GM12878 (cell line): ENCODE results near the gene ASAP2. TPM values are rescaled to one million over a fixed set of nuclear protein-coding genes. Genes with fewer than 3 reads are reported as not detected.

Experiments used
- ATAC-seq: fragments of 200-7000 bp; cut with Tn5 transposase; 3 replicates; pipeline ENCODE4 v1.9.1; 2020; ENCODE audit warnings: mild to moderate bottlenecking, moderate library complexity
- BruUV-seq: library from RNA; stranded (reverse); fragments of 400-500 nt; replicated peaks from 2 replicates; lab custom pipeline; 2021; lab: Mats Ljungman, UMichigan
- CTCF ChIA-PET: fragments of 300-600 bp; sonication (Branson Sonifier 250); formaldehyde crosslinking; extraction: SDS; loops from one replicate; lab custom pipeline; 2021; ENCODE audit warnings: inconsistent platforms; lab: Yijun Ruan, JAX
- POLR2A ChIA-PET: fragments of 350-600 bp; formaldehyde crosslinking; extraction: SDS; loops from one replicate; lab custom pipeline; 2021; ENCODE audit warnings: inconsistent platforms; lab: Charles Lee
- RAD21 ChIA-PET: fragments of 300-600 bp; sonication (Branson Sonifier 250); formaldehyde crosslinking; loops from one replicate; lab custom pipeline; 2023; ENCODE audit warnings: antibody characterized with exemption; ENCODE audit not compliant: unreplicated experiment; lab: Charles Lee
- SMC1A ChIA-PET: fragments of 300-600 bp; sonication (Branson Sonifier 250); formaldehyde crosslinking; loops from one replicate; lab custom pipeline; 2023; ENCODE audit not compliant: unreplicated experiment, uncharacterized antibody; lab: Charles Lee
- DNase-seq: peaks from one replicate; pipeline ENCODE4 v3.0.0-alpha.2; 2011; ENCODE audit warnings: low read depth, low spot score
- FAIRE-seq: peaks from 3 replicates; lab custom pipeline; 2011; peaks lifted over from hg19 to GRCh38; lab: Jason Lieb, UNC
- H2AFZ ChIP-seq: 2 replicates; pipeline ENCODE4 v1.6.0; 2011; ENCODE audit warnings: low read depth, low read length, control low read depth; ENCODE audit not compliant: control insufficient read depth
- H3K27ac ChIP-seq: 2 replicates; pipeline ENCODE4 v1.5.1; 2011; ENCODE audit warnings: control low read depth; ENCODE audit not compliant: control insufficient read depth, insufficient read depth
- H3K27me3 ChIP-seq, 2 experiments: replicated peaks in 1 of 2; 2 replicates each; pipeline versions ENCODE4 v1.6.0 to v1.6.1; 2011; ENCODE audit warnings: low read length in 1 of 2; ENCODE audit not compliant: control insufficient read depth in 2 of 2, insufficient read depth in 2 of 2
- H3K36me3 ChIP-seq, 2 experiments: 2 replicates each; pipeline ENCODE4 v1.5.1; 2011; ENCODE audit warnings: low read length in 1 of 2; ENCODE audit not compliant: control insufficient read depth in 2 of 2, insufficient read depth in 2 of 2
- H3K4me1 ChIP-seq: 2 replicates; pipeline ENCODE4 v1.6.1; 2011; ENCODE audit warnings: mild to moderate bottlenecking, low read length, moderate library complexity, mixed read lengths; ENCODE audit not compliant: control insufficient read depth, insufficient read depth
- H3K4me2 ChIP-seq: 2 replicates; pipeline ENCODE4 v1.6.0; 2011; ENCODE audit warnings: control low read depth; ENCODE audit not compliant: control insufficient read depth, insufficient read depth
- H3K4me3 ChIP-seq: fragments of 200-600 bp; sonication (generic); 2 replicates; pipeline ENCODE4 v1.5.1; 2016
- H3K79me2 ChIP-seq: 2 replicates; pipeline ENCODE4 v1.6.0; 2011; ENCODE audit warnings: low read length; ENCODE audit not compliant: control insufficient read depth, insufficient read depth
- H3K9ac ChIP-seq: 2 replicates; pipeline ENCODE4 v1.8.0; 2011; ENCODE audit warnings: low read length, control low read depth, mixed read lengths; ENCODE audit not compliant: control insufficient read depth, insufficient read depth
- H3K9me3 ChIP-seq: replicated peaks from 3 replicates; pipeline ENCODE4 v1.5.1; 2011; ENCODE audit warnings: mild to moderate bottlenecking, low read length; ENCODE audit not compliant: control insufficient read depth, insufficient read depth
- H4K20me1 ChIP-seq: 2 replicates; pipeline ENCODE4 v1.6.0; 2011; ENCODE audit not compliant: control insufficient read depth, insufficient read depth
- HDAC2 ChIP-seq: fragments of 200-600 bp; sonication (generic); IDR thresholded peaks from 2 replicates; pipeline ENCODE4 v1.6.1; 2017
- IKZF1 ChIP-seq: fragments of 450-650 bp; conservative IDR thresholded peaks from 2 replicates; pipeline ENCODE4 v1.6.1; 2017; ENCODE audit warnings: antibody characterized with exemption, mild to moderate bottlenecking
- POLR2AphosphoS5 ChIP-seq: IDR thresholded peaks from 2 replicates; pipeline ENCODE4 v1.6.1; 2011; ENCODE audit warnings: mild to moderate bottlenecking, low read length, inconsistent platforms
- RELA ChIP-seq: fragments of 450-650 bp; IDR thresholded peaks from 2 replicates; pipeline ENCODE4 v1.8.0; 2014; ENCODE audit warnings: borderline replicate concordance; ENCODE audit not compliant: partially characterized antibody
- TARDBP ChIP-seq: IDR thresholded peaks from 2 replicates; pipeline ENCODE4 v1.6.1; 2016; ENCODE audit warnings: borderline replicate concordance
- WGBS: methylation state at CpG from one replicate; pipeline ENCODE4 v1.1.6; 2016; ENCODE audit warnings: low lambda C conversion rate; ENCODE audit not compliant: insufficient replicate concordance, insufficient coverage; ENCODE audit errors: missing lambda C conversion rate; 5-methylcytosine and 5-hydroxymethylcytosine counted together
- in situ Hi-C: fragments of 300-500 bp; cut with MboI; formaldehyde crosslinking; loops from 9 replicates; pipeline ENCODE4 v1.14.3; 2018; ENCODE audit warnings: mixed read lengths
- intact Hi-C: fragments of 100-400 bp; cut with micrococcal nuclease; formaldehyde crosslinking; loops from one replicate; pipeline ENCODE4 v1.14.2; 2022; ENCODE audit not compliant: unreplicated experiment
- polyA plus RNA-seq, 11 experiments: library from polyadenylated mRNA; depleted of rRNA in 4 of 11; unstranded in 6 of 11; stranded (reverse) in 5 of 11; fragments of >200 nt; fragmentation: Nextera tagmentation in 4 of 11; fragmentation: Illumina TruSeq in 1 of 11; extraction: Ambion mirVana in 4 of 11; extraction: Trizol in 1 of 11; gene quantifications; 1 replicate in 1 of 11; 2 replicates in 10 of 11; pipeline versions ENCODE4 v1.2.1 to v1.2.3, GENCODE V29; 2011 to 2016; ENCODE audit warnings: inconsistent platforms in 2 of 11, missing spikeins in 2 of 11, low read depth in 1 of 11
- total RNA-seq, 4 experiments: library from RNA; depleted of rRNA in 3 of 4; stranded (reverse); fragments of >200 nt in 3 of 4; fragmentation: Illumina TruSeq in 1 of 4; extraction: Trizol in 1 of 4; gene quantifications; 2 replicates each; pipeline versions ENCODE4 v1.2.1 to v1.2.3, GENCODE V29; 2013 to 2021
- TF ChIP-seq, protein P1 (sequence below): fragments of 450-650 bp; formaldehyde crosslinking; IDR thresholded peaks from 2 replicates; pipeline ENCODE4 v1.4.0; 2022; ENCODE audit warnings: mild to moderate bottlenecking, moderate library complexity
- TF ChIP-seq, protein P2 (sequence below): IDR thresholded peaks from 2 replicates; pipeline ENCODE4 v1.6.1; 2012; ENCODE audit warnings: low read length, inconsistent platforms
- TF ChIP-seq, protein P3 (sequence below): fragments of 450-650 bp; IDR thresholded peaks from 2 replicates; pipeline ENCODE4 v1.6.1; 2017; ENCODE audit warnings: antibody characterized with exemption, mild to moderate bottlenecking, moderate library complexity
- TF ChIP-seq, protein P4 (sequence below): fragments of 450-650 bp; conservative IDR thresholded peaks from 2 replicates; pipeline ENCODE4 v1.6.1; 2017; ENCODE audit warnings: mild to moderate bottlenecking, moderate library complexity

The ASAP2 gene
- total and polyA plus RNA-seq, 10 of the 15 experiments (the other 5 are each of a cell fraction or from before 2014, with no cell fraction given), result 0.05 to 0.27 (median 0.07) TPM; not detected in 4

DNA sequence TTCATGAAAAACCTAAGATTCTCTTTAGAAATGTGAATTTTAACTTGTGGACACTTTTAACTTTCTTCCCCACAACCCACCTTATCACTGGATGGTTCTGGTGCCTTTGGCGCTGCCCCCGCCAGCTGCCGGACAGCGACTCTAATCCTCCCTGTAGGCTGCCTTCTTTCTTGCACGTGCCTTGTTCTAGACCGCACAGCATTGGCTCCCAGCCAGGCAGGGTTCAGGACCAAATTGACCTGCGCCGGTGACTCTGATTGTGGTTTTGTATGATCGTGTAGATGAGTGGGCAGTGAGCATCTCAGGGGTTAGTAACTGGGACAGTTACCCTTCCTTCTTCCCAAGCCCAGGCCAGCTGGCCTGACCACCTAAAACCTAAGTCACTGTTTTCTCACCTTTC lies 106.8 kb downstream of the ASAP2 start:
- Histone ChIP-seq H3K27ac (no peak overlapping the region), H3K9me3 (no peaks in the 10 kb centered on the region), H3K4me1 (no peaks in the 10 kb centered on the region), H3K79me2 (no peaks in the 10 kb centered on the region), H2AFZ (no peak overlapping the region), H4K20me1 (no peaks in the 10 kb centered on the region), H3K27me3 (no peaks in the 10 kb centered on the region), H3K4me3 (no peak overlapping the region), H3K9ac (no peak overlapping the region), H3K4me2 (no peak overlapping the region), H3K36me3 (no peaks in the 10 kb centered on the region)
- FAIRE-seq (no peak), DNase-seq (no peak), ATAC-seq (no peak)
- CTCF ChIA-PET, result interaction anchor here (0.6 kb wide), 1 partner anchor 7 kb away, joined by 3 read pairs; no protein-coding TSS in a partner anchor
- POLR2A ChIA-PET, result no interaction called here
- 76% methylated on average over 9 of the region's 9 CpGs for WGBS
- intact Hi-C loops (no loop called here), in situ Hi-C loops (no loop called here)
- RAD21 ChIA-PET, result no interaction called here
- BruUV-seq, result no TSS peak
- no peak for TF ChIP-seq RELA
- TF ChIP-seq, protein P1, sequence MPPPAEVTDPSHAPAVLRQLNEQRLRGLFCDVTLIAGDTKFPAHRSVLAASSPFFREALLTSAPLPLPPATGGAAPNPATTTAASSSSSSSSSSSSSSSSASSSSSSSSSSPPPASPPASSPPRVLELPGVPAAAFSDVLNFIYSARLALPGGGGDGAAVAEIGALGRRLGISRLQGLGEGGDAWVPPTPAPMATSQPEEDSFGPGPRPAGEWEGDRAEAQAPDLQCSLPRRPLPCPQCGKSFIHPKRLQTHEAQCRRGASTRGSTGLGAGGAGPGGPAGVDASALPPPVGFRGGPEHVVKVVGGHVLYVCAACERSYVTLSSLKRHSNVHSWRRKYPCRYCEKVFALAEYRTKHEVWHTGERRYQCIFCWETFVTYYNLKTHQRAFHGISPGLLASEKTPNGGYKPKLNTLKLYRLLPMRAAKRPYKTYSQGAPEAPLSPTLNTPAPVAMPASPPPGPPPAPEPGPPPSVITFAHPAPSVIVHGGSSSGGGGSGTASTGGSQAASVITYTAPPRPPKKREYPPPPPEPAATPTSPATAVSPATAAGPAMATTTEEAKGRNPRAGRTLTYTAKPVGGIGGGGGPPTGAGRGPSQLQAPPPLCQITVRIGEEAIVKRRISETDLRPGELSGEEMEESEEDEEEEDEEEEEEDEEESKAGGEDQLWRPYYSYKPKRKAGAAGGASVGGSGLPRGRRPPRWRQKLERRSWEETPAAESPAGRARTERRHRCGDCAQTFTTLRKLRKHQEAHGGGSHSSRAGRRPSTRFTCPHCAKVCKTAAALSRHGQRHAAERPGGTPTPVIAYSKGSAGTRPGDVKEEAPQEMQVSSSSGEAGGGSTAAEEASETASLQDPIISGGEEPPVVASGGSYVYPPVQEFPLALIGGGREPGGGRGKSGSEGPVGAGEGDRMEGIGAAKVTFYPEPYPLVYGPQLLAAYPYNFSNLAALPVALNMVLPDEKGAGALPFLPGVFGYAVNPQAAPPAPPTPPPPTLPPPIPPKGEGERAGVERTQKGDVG, result no peak
- TF ChIP-seq, protein P2, sequence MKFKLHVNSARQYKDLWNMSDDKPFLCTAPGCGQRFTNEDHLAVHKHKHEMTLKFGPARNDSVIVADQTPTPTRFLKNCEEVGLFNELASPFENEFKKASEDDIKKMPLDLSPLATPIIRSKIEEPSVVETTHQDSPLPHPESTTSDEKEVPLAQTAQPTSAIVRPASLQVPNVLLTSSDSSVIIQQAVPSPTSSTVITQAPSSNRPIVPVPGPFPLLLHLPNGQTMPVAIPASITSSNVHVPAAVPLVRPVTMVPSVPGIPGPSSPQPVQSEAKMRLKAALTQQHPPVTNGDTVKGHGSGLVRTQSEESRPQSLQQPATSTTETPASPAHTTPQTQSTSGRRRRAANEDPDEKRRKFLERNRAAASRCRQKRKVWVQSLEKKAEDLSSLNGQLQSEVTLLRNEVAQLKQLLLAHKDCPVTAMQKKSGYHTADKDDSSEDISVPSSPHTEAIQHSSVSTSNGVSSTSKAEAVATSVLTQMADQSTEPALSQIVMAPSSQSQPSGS, result no peak
- TF ChIP-seq IKZF1, result no peak
- TF ChIP-seq, protein P3, sequence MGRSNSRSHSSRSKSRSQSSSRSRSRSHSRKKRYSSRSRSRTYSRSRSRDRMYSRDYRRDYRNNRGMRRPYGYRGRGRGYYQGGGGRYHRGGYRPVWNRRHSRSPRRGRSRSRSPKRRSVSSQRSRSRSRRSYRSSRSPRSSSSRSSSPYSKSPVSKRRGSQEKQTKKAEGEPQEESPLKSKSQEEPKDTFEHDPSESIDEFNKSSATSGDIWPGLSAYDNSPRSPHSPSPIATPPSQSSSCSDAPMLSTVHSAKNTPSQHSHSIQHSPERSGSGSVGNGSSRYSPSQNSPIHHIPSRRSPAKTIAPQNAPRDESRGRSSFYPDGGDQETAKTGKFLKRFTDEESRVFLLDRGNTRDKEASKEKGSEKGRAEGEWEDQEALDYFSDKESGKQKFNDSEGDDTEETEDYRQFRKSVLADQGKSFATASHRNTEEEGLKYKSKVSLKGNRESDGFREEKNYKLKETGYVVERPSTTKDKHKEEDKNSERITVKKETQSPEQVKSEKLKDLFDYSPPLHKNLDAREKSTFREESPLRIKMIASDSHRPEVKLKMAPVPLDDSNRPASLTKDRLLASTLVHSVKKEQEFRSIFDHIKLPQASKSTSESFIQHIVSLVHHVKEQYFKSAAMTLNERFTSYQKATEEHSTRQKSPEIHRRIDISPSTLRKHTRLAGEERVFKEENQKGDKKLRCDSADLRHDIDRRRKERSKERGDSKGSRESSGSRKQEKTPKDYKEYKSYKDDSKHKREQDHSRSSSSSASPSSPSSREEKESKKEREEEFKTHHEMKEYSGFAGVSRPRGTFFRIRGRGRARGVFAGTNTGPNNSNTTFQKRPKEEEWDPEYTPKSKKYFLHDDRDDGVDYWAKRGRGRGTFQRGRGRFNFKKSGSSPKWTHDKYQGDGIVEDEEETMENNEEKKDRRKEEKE, result no peak
- TF ChIP-seq TARDBP, result no peak
- TF ChIP-seq, protein P4, sequence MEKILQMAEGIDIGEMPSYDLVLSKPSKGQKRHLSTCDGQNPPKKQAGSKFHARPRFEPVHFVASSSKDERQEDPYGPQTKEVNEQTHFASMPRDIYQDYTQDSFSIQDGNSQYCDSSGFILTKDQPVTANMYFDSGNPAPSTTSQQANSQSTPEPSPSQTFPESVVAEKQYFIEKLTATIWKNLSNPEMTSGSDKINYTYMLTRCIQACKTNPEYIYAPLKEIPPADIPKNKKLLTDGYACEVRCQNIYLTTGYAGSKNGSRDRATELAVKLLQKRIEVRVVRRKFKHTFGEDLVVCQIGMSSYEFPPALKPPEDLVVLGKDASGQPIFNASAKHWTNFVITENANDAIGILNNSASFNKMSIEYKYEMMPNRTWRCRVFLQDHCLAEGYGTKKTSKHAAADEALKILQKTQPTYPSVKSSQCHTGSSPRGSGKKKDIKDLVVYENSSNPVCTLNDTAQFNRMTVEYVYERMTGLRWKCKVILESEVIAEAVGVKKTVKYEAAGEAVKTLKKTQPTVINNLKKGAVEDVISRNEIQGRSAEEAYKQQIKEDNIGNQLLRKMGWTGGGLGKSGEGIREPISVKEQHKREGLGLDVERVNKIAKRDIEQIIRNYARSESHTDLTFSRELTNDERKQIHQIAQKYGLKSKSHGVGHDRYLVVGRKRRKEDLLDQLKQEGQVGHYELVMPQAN, result no peak
- no peak for TF ChIP-seq POLR2AphosphoS5
- no peak for TF ChIP-seq HDAC2
- SMC1A ChIA-PET, result no interaction called here
